Tibial artery (tissue), 4 donors: ENCODE data around the gene MOB1B.

Source experiments
- DNase-seq, 2 donors: peaks; one replicate each; pipeline ENCODE4 v3.0.0-alpha.2; 2019
- H3K27ac ChIP-seq, 2 donors: fragments of 200-600 bp; sonication (generic) in 1 of 2; 1 replicate in 1 of 2; 2 replicates in 1 of 2; pipeline ENCODE4 v1.5.1; 2018 to 2019; ENCODE audit warnings: mild to moderate bottlenecking in 1 of 2
- H3K27me3 ChIP-seq, 2 donors: fragments of 200-600 bp; sonication (generic) in 1 of 2; one replicate each; pipeline versions ENCODE4 v1.5.1 to v1.6.0; 2016 to 2019
- H3K36me3 ChIP-seq, 3 donors: fragments of 200-600 bp; sonication (generic) in 2 of 3; one replicate each; pipeline ENCODE4 v1.5.1; 2016 to 2019; ENCODE audit warnings: mild to moderate bottlenecking in 2 of 3
- H3K4me1 ChIP-seq, 4 donors: fragments of 200-600 bp; sonication (generic) in 2 of 4; 1 replicate in 3 of 4; 2 replicates in 1 of 4; pipeline ENCODE4 v1.5.1; 2016 to 2019
- H3K4me3 ChIP-seq, 2 donors: fragments of 200-600 bp; sonication (generic) in 1 of 2; 1 replicate in 1 of 2; 2 replicates in 1 of 2; pipeline ENCODE4 v1.5.1; 2018 to 2019; ENCODE audit warnings: mild to moderate bottlenecking in 2 of 2
- H3K9me3 ChIP-seq, 3 donors: fragments of 200-600 bp; sonication (generic) in 1 of 3; one replicate each; pipeline ENCODE4 v1.5.1; 2016 to 2019
- intact Hi-C: fragments of 100-400 bp; cut with DNase I; formaldehyde crosslinking; loops from one replicate; pipeline ENCODE4 v1.15.0; 2023; ENCODE audit warnings: low total_unique reads
- TF ChIP-seq, protein P1 (sequence below), 2 experiments: fragments of 200-600 bp in 1 of 2; fragments of 450-650 bp in 1 of 2; IDR thresholded peaks; one replicate each; pipeline ENCODE4 v1.5.1; 2017 to 2019; ENCODE audit warnings: antibody characterized with exemption in 2 of 2, mild to moderate bottlenecking in 1 of 2, moderate library complexity in 1 of 2

MOB1B gene

GRCh38 chr4:70935038-70935695, 33.0 kb downstream of the MOB1B start:
- no peaks in the 10 kb centered on the region for H3K27me3 ChIP-seq
- no peak for DNase-seq
- H3K4me3 ChIP-seq: no peak overlapping the region
- TF ChIP-seq, protein P1, sequence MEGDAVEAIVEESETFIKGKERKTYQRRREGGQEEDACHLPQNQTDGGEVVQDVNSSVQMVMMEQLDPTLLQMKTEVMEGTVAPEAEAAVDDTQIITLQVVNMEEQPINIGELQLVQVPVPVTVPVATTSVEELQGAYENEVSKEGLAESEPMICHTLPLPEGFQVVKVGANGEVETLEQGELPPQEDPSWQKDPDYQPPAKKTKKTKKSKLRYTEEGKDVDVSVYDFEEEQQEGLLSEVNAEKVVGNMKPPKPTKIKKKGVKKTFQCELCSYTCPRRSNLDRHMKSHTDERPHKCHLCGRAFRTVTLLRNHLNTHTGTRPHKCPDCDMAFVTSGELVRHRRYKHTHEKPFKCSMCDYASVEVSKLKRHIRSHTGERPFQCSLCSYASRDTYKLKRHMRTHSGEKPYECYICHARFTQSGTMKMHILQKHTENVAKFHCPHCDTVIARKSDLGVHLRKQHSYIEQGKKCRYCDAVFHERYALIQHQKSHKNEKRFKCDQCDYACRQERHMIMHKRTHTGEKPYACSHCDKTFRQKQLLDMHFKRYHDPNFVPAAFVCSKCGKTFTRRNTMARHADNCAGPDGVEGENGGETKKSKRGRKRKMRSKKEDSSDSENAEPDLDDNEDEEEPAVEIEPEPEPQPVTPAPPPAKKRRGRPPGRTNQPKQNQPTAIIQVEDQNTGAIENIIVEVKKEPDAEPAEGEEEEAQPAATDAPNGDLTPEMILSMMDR (IDR thresholded peaks at IDR 0.05): no peak
- no peaks in the 10 kb centered on the region for H3K36me3 ChIP-seq
- peaks cover 0 to 6% (median 3%) of the 10 kb centered on the region in 4 donors for H3K4me1 ChIP-seq
- H3K27ac ChIP-seq: no peak overlapping the region
- H3K9me3 ChIP-seq: no peaks in the 10 kb centered on the region
- intact Hi-C loops: no loop called here

DNA sequence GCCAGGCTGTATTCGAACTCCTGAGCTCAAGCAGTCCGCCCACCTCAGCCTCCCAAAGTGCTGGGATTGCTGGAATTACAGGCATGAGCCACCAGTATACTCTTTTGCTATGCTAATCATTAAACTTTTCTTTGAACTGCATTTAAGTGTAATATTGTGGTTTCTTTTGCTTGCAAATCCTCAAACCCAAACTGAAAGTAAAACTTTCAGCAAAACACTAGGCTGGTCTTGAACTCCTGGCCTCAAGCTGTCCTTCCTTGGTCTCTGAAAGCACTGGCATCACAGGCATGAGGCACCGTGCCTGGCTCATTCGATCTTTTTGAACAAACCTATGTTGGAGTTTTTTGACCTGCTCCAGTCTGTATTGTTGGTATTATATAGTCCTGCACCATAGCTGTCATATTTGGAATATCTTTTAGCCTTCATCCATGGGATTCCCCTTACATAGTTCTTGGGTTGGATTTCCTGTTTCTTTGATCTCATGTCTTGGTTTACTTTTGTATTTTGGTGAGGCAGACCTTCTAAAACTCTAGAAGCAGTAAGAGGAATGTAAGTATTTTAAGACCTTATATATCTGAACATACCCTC, 34.1 kb downstream of the MOB1B start:
- no peak overlapping the region for H3K27ac ChIP-seq
- no peak for DNase-seq
- intact Hi-C loops: no loop called here

DNA sequence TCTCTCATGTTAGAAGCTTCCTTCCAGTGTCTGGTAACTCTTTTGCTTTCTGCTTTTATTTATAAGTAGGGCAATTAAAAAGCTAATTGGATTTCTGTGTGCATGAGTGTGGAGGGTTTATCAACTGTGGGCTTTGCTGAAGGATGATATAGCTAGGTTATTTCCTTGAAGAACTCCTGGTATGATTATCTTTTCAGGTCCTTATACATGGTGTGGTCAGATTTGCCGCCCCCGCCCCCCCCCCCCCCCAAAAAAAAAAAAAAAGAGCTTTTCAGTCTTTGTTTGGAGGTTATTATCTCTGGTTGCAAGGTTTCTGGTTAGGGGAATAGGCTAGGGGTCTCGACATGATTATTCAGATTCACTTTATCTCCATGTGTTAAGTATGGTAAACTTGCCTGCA, 35.9 kb downstream of the MOB1B start:
- no peak for DNase-seq
- no peak overlapping the region for H3K27ac ChIP-seq
- intact Hi-C loops: no loop called here
- no peaks in the 10 kb centered on the region for H3K27me3 ChIP-seq
- no peaks in the 10 kb centered on the region for H3K36me3 ChIP-seq
- TF ChIP-seq, protein P1 (IDR thresholded peaks at IDR 0.05): no peak
- no peaks in the 10 kb centered on the region for H3K4me1 ChIP-seq
- no peaks in the 10 kb centered on the region for H3K9me3 ChIP-seq
- no peak overlapping the region for H3K4me3 ChIP-seq

More for the DNA sequence above, 34.1 kb downstream of the MOB1B start:
- Histone ChIP-seq H3K4me1 (peaks cover 0 to 4% (median under 1%) of the 10 kb centered on the region in 4 donors), H3K4me3 (no peak overlapping the region), H3K36me3 (no peaks in the 10 kb centered on the region), H3K27me3 (no peaks in the 10 kb centered on the region), H3K9me3 (no peaks in the 10 kb centered on the region)
- TF ChIP-seq, protein P1 (IDR thresholded peaks at IDR 0.05): no peak

- Histone ChIP-seq H3K4me1 (no peaks in the 10 kb centered on the region), H3K4me3 (no peak overlapping the region), H3K27me3 (no peaks in the 10 kb centered on the region), H3K9me3 (no peaks in the 10 kb centered on the region), H3K36me3 (no peaks in the 10 kb centered on the region), H3K27ac (no peak overlapping the region)
- intact Hi-C loops: no loop called here
- no peak for DNase-seq
- TF ChIP-seq, protein P1 (IDR thresholded peaks at IDR 0.05): no peak
These were observed 38.0 kb downstream of the MOB1B start for GRCh38 chr4:70940134-70940533.

DNA sequence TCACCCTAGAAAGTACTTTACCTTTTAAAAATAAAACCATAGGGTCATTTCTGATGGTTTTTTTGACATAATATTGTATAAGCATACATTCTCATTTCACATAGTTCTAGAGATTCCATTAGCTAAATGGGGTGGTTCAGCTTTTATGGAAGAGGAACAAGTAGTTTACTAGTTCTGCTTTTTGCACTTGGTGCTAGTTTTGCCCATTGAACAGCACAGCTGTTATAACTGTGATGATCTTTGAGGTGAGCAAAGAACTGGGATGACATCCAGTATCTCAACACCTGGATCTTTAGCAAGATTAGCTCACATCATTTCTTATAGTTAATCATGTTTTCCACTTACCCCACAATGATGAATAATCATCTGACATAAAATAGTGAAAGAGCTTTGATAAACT, 40.9 kb downstream of the MOB1B start:
- no peaks in the 10 kb centered on the region for H3K9me3 ChIP-seq
- no peak overlapping the region for H3K27ac ChIP-seq
- H3K4me3 ChIP-seq: no peak overlapping the region
- intact Hi-C loops: no loop called here
- no peaks in the 10 kb centered on the region for H3K36me3 ChIP-seq
- no peak for DNase-seq
- H3K27me3 ChIP-seq: no peaks in the 10 kb centered on the region
- H3K4me1 ChIP-seq: peaks cover 0 to 3% (median 0%) of the 10 kb centered on the region in 4 donors
- TF ChIP-seq, protein P1 (IDR thresholded peaks at IDR 0.05): no peak
